Gastrocnemius medialis (tissue), 4 donors: ENCODE data around the gene DPM2.

Experiments
- POLR2A ChIP-seq, 2 donors: fragments of 450-650 bp; IDR thresholded peaks; one replicate each; pipeline ENCODE4 v1.6.1; 2017; ENCODE audit warnings: antibody characterized with exemption in 2 of 2, mild to moderate bottlenecking in 2 of 2, moderate library complexity in 2 of 2
- TF ChIP-seq, protein P1 (sequence below), 5 experiments: fragments of 450-650 bp in 3 of 5; fragments of 200-600 bp in 2 of 5; sonication (generic) in 2 of 5; IDR thresholded peaks in 4 of 5; conservative IDR thresholded peaks in 1 of 5; 1 replicate in 4 of 5; 2 replicates in 1 of 5; pipeline ENCODE4 v1.5.1; 2016 to 2019; ENCODE audit warnings: antibody characterized with exemption in 5 of 5, mild to moderate bottlenecking in 3 of 5, moderate library complexity in 3 of 5

DNA sequence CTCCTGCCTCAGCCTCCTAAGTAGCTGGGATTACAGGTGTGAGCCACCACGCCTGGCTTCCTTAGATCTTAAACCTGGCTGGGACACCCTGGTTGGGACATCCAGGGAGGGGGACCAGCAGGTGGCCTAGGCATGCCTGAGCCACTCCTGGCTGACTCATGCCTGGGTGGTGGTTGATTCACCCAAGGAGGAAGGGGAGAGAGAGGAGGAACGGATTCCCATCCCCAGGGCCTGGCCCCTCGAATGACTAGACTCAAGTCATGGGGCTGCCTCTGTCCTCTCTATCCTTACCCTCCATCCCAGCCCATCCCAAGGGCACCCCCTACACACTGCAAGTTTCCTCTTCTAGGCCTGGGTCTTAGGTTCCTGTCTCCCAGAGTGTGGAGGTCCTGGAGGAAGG lies 30.4 kb upstream of the DPM2 start:
- TF ChIP-seq, protein P1, sequence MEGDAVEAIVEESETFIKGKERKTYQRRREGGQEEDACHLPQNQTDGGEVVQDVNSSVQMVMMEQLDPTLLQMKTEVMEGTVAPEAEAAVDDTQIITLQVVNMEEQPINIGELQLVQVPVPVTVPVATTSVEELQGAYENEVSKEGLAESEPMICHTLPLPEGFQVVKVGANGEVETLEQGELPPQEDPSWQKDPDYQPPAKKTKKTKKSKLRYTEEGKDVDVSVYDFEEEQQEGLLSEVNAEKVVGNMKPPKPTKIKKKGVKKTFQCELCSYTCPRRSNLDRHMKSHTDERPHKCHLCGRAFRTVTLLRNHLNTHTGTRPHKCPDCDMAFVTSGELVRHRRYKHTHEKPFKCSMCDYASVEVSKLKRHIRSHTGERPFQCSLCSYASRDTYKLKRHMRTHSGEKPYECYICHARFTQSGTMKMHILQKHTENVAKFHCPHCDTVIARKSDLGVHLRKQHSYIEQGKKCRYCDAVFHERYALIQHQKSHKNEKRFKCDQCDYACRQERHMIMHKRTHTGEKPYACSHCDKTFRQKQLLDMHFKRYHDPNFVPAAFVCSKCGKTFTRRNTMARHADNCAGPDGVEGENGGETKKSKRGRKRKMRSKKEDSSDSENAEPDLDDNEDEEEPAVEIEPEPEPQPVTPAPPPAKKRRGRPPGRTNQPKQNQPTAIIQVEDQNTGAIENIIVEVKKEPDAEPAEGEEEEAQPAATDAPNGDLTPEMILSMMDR (IDR thresholded peaks at IDR 0.05 in 4 of 5, conservative IDR thresholded peaks at IDR 0.05 in 1 of 5) = no peak
- no peak for TF ChIP-seq POLR2A (IDR thresholded peaks at IDR 0.05)
